CD8-positive, alpha-beta memory T cell (primary cell): ENCODE measurements around the gene ARHGAP35. TPM values are rescaled to one million over a fixed set of nuclear protein-coding genes. Genes with fewer than 3 reads are reported as not detected.

ENCODE experiments used
- CTCF ChIA-PET: fragments of 350-600 bp; sonication (Branson Sonifier 250); formaldehyde crosslinking; loops from one replicate; lab custom pipeline; 2021; ENCODE audit warnings: antibody characterized with exemption; lab: Charles Lee
- POLR2A ChIA-PET: fragments of 350-600 bp; sonication (Branson Sonifier 250); formaldehyde crosslinking; loops from one replicate; lab custom pipeline; 2021; ENCODE audit warnings: antibody characterized with exemption; lab: Charles Lee
- DNase-seq, 5 donors: peaks; one replicate each; pipeline versions ENCODE4 v3.0.0 to v3.0.0-alpha.2; 2020 to 2022; ENCODE audit warnings: mixed read lengths in 1 of 5
- H3K27ac ChIP-seq: one replicate; pipeline ENCODE4 v1.7.0; 2013; ENCODE audit warnings: low read depth, mild to moderate bottlenecking, low read length, moderate library complexity
- H3K27me3 ChIP-seq: 2 replicates; pipeline ENCODE4 v1.7.0; 2013; ENCODE audit warnings: low read length, mild to moderate bottlenecking; ENCODE audit not compliant: insufficient read depth, poor library complexity, severe bottlenecking
- H3K36me3 ChIP-seq: 2 replicates; pipeline ENCODE4 v1.7.0; 2013; ENCODE audit warnings: mild to moderate bottlenecking, low read length, moderate library complexity; ENCODE audit not compliant: insufficient read depth
- H3K4me1 ChIP-seq: 2 replicates; pipeline ENCODE4 v1.7.0; 2013; ENCODE audit warnings: mild to moderate bottlenecking, low read length, moderate library complexity; ENCODE audit not compliant: insufficient read depth
- H3K4me3 ChIP-seq: 2 replicates; pipeline ENCODE4 v1.7.0; 2013; ENCODE audit warnings: mild to moderate bottlenecking, low read length
- H3K9me3 ChIP-seq: 2 replicates; pipeline ENCODE4 v1.7.0; 2013; ENCODE audit warnings: mild to moderate bottlenecking, low read length
- H3K27ac Mint-ChIP-seq, 8 donors: one replicate each; pipeline ENCODE4 v1.8.0; 2020 to 2021; ENCODE audit warnings: mixed read lengths in 8 of 8, mild to moderate bottlenecking in 6 of 8, inconsistent platforms in 3 of 8, moderate library complexity in 3 of 8
- H3K27me3 Mint-ChIP-seq, 2 donors: one replicate each; pipeline ENCODE4 v1.8.0; 2020 to 2021; ENCODE audit warnings: mixed read lengths in 2 of 2, mild to moderate bottlenecking in 1 of 2, moderate library complexity in 1 of 2
- H3K36me3 Mint-ChIP-seq, 3 donors: one replicate each; pipeline ENCODE4 v1.8.0; 2020 to 2021; ENCODE audit warnings: mixed read lengths in 3 of 3, inconsistent platforms in 1 of 3, mild to moderate bottlenecking in 1 of 3
- H3K4me1 Mint-ChIP-seq, 3 donors: one replicate each; pipeline ENCODE4 v1.8.0; 2020 to 2021; ENCODE audit warnings: mixed read lengths in 3 of 3, inconsistent platforms in 1 of 3, mild to moderate bottlenecking in 1 of 3
- H3K4me3 Mint-ChIP-seq, 7 donors: one replicate each; pipeline ENCODE4 v1.8.0; 2020 to 2021; ENCODE audit warnings: mixed read lengths in 7 of 7, mild to moderate bottlenecking in 6 of 7, moderate library complexity in 4 of 7, inconsistent platforms in 2 of 7
- H3K9me3 Mint-ChIP-seq, 5 donors: one replicate each; pipeline ENCODE4 v1.8.0; 2020 to 2022; ENCODE audit warnings: mixed read lengths in 5 of 5, mild to moderate bottlenecking in 3 of 5, moderate library complexity in 2 of 5, inconsistent platforms in 1 of 5
- polyA plus RNA-seq: library from polyadenylated mRNA; unstranded; fragments of 300-500 nt; fragmentation: Illumina TruSeq; gene quantifications from one replicate; pipeline ENCODE4 v1.2.3, GENCODE V29; 2021
- total RNA-seq, 2 experiments: library from RNA; stranded (reverse); gene quantifications; one replicate each; pipeline ENCODE4 v1.2.3, GENCODE V29; 2021

ARHGAP35 gene
- total and polyA plus RNA-seq, 3 experiments from 2014 or later, result 12.2 to 27.3 (median 26.7) TPM

DNA sequence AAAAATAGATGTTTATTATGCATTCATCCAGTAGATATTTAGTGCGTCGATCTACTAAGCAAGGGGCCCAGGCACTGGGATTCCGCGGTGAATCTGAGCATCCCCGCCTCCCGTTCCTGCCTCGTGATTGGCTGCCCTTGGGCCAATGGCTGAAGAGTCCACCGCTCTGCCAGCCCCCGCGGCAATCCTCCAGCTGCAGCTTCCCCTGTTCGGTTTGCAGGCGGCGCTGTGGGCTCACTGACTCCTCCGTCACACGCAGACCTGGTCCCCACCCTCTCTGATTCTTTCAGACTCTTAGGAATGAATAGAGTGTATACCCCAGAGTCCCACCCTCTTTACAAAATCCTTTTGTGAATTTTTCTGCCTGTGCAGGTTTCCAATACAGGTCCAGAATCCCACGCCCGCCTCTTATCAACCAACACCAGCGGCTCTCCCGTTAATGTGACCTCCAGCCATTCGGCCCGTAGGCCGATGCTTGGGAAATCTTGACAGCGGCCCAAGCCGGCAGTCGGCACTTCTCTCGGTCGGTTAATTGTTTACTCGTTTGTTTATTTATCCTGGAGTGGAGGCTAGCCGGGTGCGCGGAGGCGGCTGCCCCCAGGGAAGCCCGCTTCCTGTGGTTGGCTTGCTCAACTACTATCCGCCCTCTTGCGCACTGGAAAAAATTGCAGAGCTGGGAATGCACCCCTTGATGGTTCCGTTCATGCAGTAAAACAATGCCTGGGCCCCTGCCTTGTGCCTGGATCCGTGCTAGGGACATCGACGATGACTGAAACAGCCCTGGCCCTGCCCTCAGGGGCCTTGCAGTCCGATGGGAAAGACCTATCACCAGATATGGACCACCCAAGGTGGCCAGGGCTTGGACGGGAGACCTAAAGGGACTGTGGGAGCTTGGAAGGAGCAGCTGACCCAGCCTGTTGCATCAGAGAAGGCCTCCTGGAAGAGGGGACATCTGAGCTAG lies 4.5 kb upstream of the ARHGAP35 start:
- no peaks in the 10 kb centered on the region for H3K36me3 ChIP-seq
- DNase-seq, result peak; percentile 86 to 94 (median 87)
- H3K9me3 Mint-ChIP-seq, result no peaks in the 10 kb centered on the region
- H3K27ac ChIP-seq, result peak overlapping the region; percentile 51
- peaks cover 17 to 22% (median 19%) of the 10 kb centered on the region in 3 donors for H3K4me1 Mint-ChIP-seq
- H3K27me3 ChIP-seq, result no peaks in the 10 kb centered on the region
- ChIA-PET CTCF (interaction anchor here (0.6 to 8.1 kb wide), 15 partner anchors 16 to 340 kb away, joined by 3 to 50 read pairs (median 4); partner anchors contain the start of gene ZC3H4), POLR2A (interaction anchor here (0.9 to 1.5 kb wide), 3 partner anchors 99 to 257 kb away, joined by 5 to 6 read pairs (median 6); partner anchors contain the start of gene ZC3H4)
- peak overlapping the region; percentile 67 for H3K4me3 ChIP-seq
- peaks cover 0 to 6% (median 0%) of the 10 kb centered on the region in 3 donors for H3K36me3 Mint-ChIP-seq
- H3K27me3 Mint-ChIP-seq, result peaks cover 0 to 2% of the 10 kb centered on the region in 2 donors
- no peaks in the 10 kb centered on the region for H3K9me3 ChIP-seq
- H3K4me3 Mint-ChIP-seq, result peak overlapping the region; percentile 67 to 79 (median 70)
- peaks cover 18% of the 10 kb centered on the region for H3K4me1 ChIP-seq
- peak overlapping the region; percentile 6 to 87 (median 64) for H3K27ac Mint-ChIP-seq

DNA sequence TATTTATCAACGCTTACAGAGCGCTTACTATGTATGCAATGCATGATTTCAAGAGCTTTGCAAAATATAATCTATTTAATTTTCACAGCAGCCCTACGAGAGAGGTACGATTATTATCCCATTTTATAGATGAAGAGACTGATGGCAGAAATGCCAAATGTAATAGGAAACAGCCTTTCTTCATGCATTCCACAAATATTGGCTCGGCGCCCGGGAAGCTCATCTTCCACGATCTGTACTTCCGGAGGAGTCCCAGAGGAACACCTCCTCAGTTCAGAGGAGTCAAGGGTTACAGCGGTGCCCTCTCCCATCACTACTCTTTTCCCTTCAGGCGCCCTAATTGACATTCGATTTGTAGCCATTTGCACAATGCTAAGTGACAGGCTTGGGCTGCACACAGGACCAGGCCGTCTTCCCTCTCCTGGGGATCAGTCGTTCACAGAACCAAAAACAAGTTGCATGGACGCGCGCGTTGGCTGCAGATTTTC lies 1.1 kb upstream of the ARHGAP35 start:
- H3K36me3 Mint-ChIP-seq, result peaks cover 0 to 6% (median 0%) of the 10 kb centered on the region in 3 donors
- Histone ChIP-seq H3K4me3 (peak overlapping the region; percentile 75), H3K9me3 (no peaks in the 10 kb centered on the region), H3K4me1 (peaks cover 47% of the 10 kb centered on the region), H3K36me3 (no peaks in the 10 kb centered on the region), H3K27ac (no peak overlapping the region), H3K27me3 (no peaks in the 10 kb centered on the region)
- CTCF ChIA-PET, result interaction anchor here (1.3 to 8.1 kb wide), 3 partner anchors 12 to 153 kb away, joined by 4 to 50 read pairs (median 6); no protein-coding TSS in a partner anchor
- H3K27ac Mint-ChIP-seq, result peak overlapping the region in 7 of 8 donors; percentile 87 to 98 (median 97)
- POLR2A ChIA-PET, result interaction anchor here (1.0 to 1.8 kb wide), 2 partner anchors 9 to 176 kb away, joined by 3 to 5 read pairs; partner anchors contain the start of gene AP2S1
- peak overlapping the region; percentile 90 to 99 (median 95) for H3K4me3 Mint-ChIP-seq
- peak in 1 of 5 donors; percentile 21 for DNase-seq
- H3K27me3 Mint-ChIP-seq, result peaks cover 0 to 2% of the 10 kb centered on the region in 2 donors
- no peaks in the 10 kb centered on the region for H3K9me3 Mint-ChIP-seq
- peaks cover 17 to 22% (median 19%) of the 10 kb centered on the region in 3 donors for H3K4me1 Mint-ChIP-seq

GRCh38 chr19:46860125-46860845 lies 512 bp upstream of the ARHGAP35 start:
- ChIA-PET POLR2A (interaction anchor here (0.6 to 1.8 kb wide), 4 partner anchors 10 to 253 kb away, joined by 3 to 5 read pairs (median 4); partner anchors contain the start of genes AP2S1 and ZC3H4), CTCF (interaction anchor here (1.0 to 8.1 kb wide), 4 partner anchors 13 to 153 kb away, joined by 3 to 50 read pairs (median 5); no protein-coding TSS in a partner anchor)
- H3K27me3 ChIP-seq, result no peaks in the 10 kb centered on the region
- H3K27ac ChIP-seq, result peak overlapping the region; percentile 79
- Mint-ChIP-seq H3K36me3 (peaks cover 0 to 7% (median 0%) of the 10 kb centered on the region in 3 donors), H3K4me1 (peaks cover 17 to 21% (median 19%) of the 10 kb centered on the region in 3 donors), H3K4me3 (peak overlapping the region; percentile 90 to 99 (median 95)), H3K27me3 (peaks cover 0 to 2% of the 10 kb centered on the region in 2 donors), H3K9me3 (no peaks in the 10 kb centered on the region), H3K27ac (peak overlapping the region; percentile 87 to 98 (median 96))
- no peaks in the 10 kb centered on the region for H3K9me3 ChIP-seq
- peaks cover 47% of the 10 kb centered on the region for H3K4me1 ChIP-seq
- no peaks in the 10 kb centered on the region for H3K36me3 ChIP-seq
- peak; percentile 92 to 96 (median 94) for DNase-seq
- peak overlapping the region; percentile 75 for H3K4me3 ChIP-seq

DNA sequence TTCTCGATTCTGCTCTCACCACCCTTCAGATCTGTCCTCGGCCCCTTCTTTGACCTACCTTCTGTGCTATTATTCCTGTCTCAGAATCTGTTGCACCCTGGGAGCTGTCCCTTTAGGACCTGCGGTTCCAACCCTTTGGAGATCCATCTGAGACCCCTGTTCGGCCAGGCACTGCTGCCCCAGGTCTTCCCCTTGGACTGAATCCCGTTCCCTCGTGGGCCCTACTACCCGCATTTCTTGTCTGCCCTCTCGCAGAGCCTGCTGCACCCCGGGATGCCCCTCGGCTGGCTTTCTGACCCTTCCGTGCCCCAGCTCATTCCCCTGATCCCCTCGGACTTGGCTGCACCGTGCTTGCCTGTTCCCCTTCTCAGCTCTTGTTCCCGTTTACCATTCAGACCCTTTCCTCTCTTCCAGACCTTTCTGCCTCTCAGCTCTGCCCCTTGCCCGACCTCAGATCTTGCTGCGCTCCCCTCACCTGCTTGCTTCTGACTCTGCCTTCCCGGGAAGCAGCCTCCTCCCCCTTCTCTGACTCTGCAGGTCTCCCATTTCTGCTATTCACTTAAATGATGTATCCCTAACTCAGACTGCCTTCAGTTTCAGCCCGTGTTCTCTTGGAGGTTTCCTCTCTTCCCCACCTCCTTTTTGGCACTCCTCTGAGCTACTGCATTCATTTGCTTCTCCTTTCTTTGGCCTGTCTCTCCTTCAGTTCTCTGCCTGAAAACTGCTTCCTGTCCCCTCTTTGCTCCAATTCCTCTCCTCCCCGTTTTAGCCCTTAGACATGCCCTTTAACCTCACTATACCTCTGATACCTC lies 1.1 kb downstream of the ARHGAP35 start:
- no peaks in the 10 kb centered on the region for H3K36me3 ChIP-seq
- Mint-ChIP-seq H3K9me3 (no peaks in the 10 kb centered on the region), H3K36me3 (peaks cover 0 to 12% (median 0%) of the 10 kb centered on the region in 3 donors), H3K27me3 (no peaks in the 10 kb centered on the region), H3K4me1 (peaks cover 4 to 9% (median 6%) of the 10 kb centered on the region in 3 donors), H3K27ac (no peak overlapping the region), H3K4me3 (no peak overlapping the region)
- POLR2A ChIA-PET, result interaction anchor here (0.7 to 1.8 kb wide), 5 partner anchors 38 to 326 kb away, joined by 3 to 5 read pairs (median 3); partner anchors contain the start of gene ZC3H4
- no peaks in the 10 kb centered on the region for H3K9me3 ChIP-seq
- no peaks in the 10 kb centered on the region for H3K27me3 ChIP-seq
- peak overlapping the region; percentile 86 for H3K4me3 ChIP-seq
- peaks cover 42% of the 10 kb centered on the region for H3K4me1 ChIP-seq
- DNase-seq, result peak in 1 of 5 donors; percentile 11
- peak overlapping the region; percentile 67 for H3K27ac ChIP-seq
- CTCF ChIA-PET, result interaction anchor here (0.7 to 8.1 kb wide), 4 partner anchors 62 to 151 kb away, joined by 3 to 50 read pairs (median 4); no protein-coding TSS in a partner anchor

DNA sequence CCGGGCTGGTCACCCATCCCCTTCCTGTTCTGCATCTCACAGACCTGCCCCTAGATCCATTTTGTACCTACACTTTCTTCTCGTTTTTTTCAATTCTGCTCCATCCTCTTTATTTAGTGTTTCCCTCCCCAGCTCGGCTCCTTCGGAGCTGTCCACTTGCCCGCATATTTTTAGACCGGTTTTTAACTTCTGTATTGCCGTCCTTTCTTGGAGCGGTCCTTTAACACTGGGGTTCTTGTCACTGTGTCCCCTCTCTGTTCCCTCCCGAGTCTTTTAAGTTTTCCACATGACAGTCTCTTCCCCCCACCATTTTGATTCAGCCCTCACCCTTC lies 1.7 kb downstream of the ARHGAP35 start:
- Mint-ChIP-seq H3K9me3 (no peaks in the 10 kb centered on the region), H3K27ac (no peak overlapping the region), H3K36me3 (peaks cover 0 to 12% (median 0%) of the 10 kb centered on the region in 3 donors), H3K4me3 (no peak overlapping the region), H3K4me1 (peaks cover 4 to 9% (median 6%) of the 10 kb centered on the region in 3 donors), H3K27me3 (no peaks in the 10 kb centered on the region)
- H3K36me3 ChIP-seq, result no peaks in the 10 kb centered on the region
- ChIA-PET CTCF (interaction anchor here (1.0 kb wide), 1 partner anchor 151 kb away, joined by 4 read pairs; no protein-coding TSS in a partner anchor), POLR2A (interaction anchor here (0.7 to 0.8 kb wide), 2 partner anchors 37 to 326 kb away, joined by 3 read pairs; no protein-coding TSS in a partner anchor)
- no peaks in the 10 kb centered on the region for H3K27me3 ChIP-seq
- H3K9me3 ChIP-seq, result no peaks in the 10 kb centered on the region
- no peak for DNase-seq
- peak overlapping the region; percentile 67 for H3K27ac ChIP-seq
- peak overlapping the region; percentile 86 for H3K4me3 ChIP-seq
- H3K4me1 ChIP-seq, result peaks cover 47% of the 10 kb centered on the region

- Histone ChIP-seq H3K27ac (peak overlapping the region; percentile 21), H3K36me3 (no peaks in the 10 kb centered on the region), H3K9me3 (no peaks in the 10 kb centered on the region), H3K27me3 (no peaks in the 10 kb centered on the region), H3K4me1 (peaks cover 48% of the 10 kb centered on the region), H3K4me3 (peak overlapping the region; percentile 86)
- no peaks in the 10 kb centered on the region for H3K27me3 Mint-ChIP-seq
- no peak for DNase-seq
- no peak overlapping the region for H3K4me3 Mint-ChIP-seq
- no peak overlapping the region for H3K27ac Mint-ChIP-seq
- POLR2A ChIA-PET, result interaction anchor here (0.6 to 0.7 kb wide), 2 partner anchors 325 to 361 kb away, joined by 3 read pairs; no protein-coding TSS in a partner anchor
- CTCF ChIA-PET, result interaction anchor here (1.6 kb wide), 1 partner anchor 150 kb away, joined by 7 read pairs; no protein-coding TSS in a partner anchor
- H3K4me1 Mint-ChIP-seq, result peaks cover 6 to 9% (median 6%) of the 10 kb centered on the region in 3 donors
- H3K9me3 Mint-ChIP-seq, result no peaks in the 10 kb centered on the region
- peaks cover 0 to 12% (median 0%) of the 10 kb centered on the region in 3 donors for H3K36me3 Mint-ChIP-seq
Observed at GRCh38 chr19:46862974-46863632, 2.3 kb downstream of the ARHGAP35 start.
